RPMI7951 (cell line): ENCODE data around the gene KAZALD1. TPM values are rescaled to one million over a fixed set of nuclear protein-coding genes. Genes with fewer than 3 reads are reported as not detected.

Source experiments
- DNase-seq: peaks from one replicate; pipeline ENCODE4 v3.0.0-alpha.2; 2012; ENCODE audit warnings: low read depth
- total RNA-seq: library from RNA; depleted of rRNA; stranded (reverse); fragments of >200 nt; shearing (Covaris generic); gene quantifications from 2 replicates; pipeline ENCODE4 v1.2.3, GENCODE V29; 2014

KAZALD1 gene
- total RNA-seq, 1 experiment from 2014 or later = 8.1 TPM

DNA sequence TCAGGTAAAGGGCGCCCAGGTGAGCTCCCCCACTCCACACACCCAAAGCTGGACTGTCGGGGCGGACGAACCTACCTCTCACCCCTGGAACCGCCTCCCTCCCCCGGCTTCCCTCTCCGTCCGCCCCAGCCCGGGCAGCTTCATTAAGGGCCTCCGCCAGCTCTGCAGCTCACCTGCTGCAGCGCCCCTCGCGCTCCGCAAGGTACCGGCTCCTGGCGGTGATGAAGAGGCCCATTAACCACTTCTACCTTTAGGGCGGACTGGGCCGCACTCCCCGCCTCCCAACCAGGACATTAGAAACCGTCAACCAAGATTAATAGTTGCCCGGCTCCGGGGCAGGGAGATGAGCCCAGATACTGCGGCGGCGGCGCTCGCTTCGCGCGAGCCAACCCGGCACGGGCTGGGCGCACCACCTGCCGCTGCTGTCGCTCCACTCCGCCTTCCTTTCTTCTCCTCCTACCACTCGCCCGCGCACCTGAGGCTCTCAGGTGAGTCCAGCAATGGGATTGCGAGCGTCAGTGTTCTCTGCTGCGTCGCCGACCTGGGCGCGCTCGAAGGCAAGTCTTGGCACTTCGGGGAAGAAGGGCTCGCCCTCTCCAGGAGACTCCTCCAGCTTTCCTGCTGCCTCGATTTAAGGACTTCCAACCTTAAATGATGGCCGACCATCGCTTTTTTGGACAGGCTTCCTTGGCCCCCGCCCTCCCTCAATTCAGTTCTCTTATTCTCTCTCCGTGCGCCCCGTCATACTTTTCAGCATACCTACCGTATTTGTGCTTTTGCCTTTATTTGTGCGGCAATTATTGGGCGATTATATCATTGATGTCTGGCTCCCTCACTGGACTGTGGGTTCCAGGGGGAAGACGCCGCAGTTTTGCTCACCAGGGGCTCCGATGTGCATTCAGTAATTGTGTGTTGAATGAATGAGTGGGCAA lies 13.6 kb upstream of the KAZALD1 start:
- DNase-seq = no peak

GRCh38 chr10:101050208-101051069 lies 11.3 kb upstream of the KAZALD1 start:
- peak; percentile 36 for DNase-seq

DNA sequence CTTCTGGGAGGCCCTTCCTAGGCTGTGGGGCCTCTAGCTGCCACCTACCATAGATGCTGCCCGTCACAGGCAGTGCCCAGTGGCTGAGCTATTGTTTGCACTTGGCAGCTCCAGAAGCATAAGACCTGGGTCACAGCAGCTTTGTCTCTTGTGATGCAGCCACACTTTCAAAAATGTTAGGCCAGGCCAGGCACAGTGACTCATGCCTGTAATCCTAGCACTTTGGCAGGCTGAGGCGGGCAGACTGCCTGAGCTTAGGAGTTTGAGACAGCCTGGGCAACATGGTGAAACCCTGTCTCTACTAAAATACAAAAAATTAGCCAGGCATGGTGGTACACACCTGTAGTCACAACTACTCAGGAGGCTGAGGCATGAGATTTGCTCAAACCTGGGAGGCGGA lies 9.5 kb upstream of the KAZALD1 start:
- DNase-seq = peak; percentile 75

- DNase-seq = no peak
Measured at GRCh38 chr10:101053516-101053915, 8.3 kb upstream of the KAZALD1 start.

- DNase-seq = no peak
Measured at GRCh38 chr10:101054351-101054750, 7.4 kb upstream of the KAZALD1 start.

DNA sequence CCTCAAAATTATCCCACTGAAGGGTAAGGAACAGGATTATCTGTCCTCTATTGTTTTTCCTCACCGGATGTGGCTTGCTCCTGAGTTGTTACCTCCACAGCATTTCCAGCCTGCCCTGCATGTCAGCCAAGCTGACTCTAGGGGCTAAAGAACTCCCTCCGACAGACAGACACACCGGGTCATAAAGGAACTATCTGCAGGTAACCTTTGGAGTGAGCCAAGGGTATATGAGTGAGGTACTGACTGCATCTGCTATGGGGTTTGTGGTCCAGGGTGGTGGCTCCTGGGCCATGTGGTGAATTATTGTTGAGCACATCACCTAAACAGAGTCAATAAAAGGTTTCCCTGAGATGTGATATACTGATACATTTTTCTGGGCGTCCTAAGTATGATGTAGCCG lies 6.9 kb upstream of the KAZALD1 start:
- DNase-seq = no peak

GRCh38 chr10:101055411-101055810 lies 6.4 kb upstream of the KAZALD1 start:
- DNase-seq = no peak

- no peak for DNase-seq
Measured at GRCh38 chr10:101056365-101057151, 5.2 kb upstream of the KAZALD1 start.

DNA sequence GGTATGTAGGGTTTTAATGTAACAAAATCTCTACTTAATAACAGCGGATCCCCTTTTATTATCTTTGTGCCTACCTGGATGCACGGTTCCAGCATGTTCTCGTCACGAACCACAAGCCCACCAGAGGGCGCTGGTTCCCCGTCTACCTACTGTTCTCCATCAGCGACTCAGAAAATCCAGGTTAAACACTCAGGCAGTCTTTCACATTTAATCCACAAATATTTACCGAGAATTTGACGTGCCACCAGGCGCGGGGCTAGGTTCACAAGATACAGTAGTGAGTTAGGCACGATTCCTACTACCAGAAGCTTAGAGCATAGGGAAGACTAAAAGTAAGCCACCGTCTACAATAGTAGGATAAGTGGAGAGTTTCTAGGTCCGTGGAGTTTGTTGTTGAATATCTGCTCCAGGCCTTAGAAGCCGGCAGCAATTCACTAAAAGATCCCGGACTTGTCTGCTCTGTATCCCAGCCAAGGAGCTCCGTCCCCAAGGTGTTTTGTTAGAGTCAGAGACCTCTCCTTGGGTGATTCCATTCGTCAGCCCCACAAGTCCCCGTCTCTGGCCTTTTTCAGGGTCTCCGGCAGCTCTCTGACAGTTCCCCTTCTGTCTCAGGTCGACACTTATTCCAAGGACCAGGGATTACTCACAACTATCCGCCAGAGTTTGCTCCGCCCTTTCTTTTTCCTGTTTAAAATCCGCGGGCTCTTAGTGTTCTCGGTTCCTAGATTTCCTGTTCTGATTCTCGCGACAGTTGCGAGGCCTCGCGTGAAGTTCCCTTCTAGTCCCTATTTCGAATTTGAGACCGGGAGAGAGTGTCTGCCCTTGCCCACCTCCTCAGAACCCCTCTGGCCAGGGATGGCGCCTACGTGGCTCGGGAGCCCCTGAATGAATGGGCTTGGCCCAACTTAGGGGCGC lies 1.5 kb upstream of the KAZALD1 start:
- DNase-seq = peak; percentile 93

DNA sequence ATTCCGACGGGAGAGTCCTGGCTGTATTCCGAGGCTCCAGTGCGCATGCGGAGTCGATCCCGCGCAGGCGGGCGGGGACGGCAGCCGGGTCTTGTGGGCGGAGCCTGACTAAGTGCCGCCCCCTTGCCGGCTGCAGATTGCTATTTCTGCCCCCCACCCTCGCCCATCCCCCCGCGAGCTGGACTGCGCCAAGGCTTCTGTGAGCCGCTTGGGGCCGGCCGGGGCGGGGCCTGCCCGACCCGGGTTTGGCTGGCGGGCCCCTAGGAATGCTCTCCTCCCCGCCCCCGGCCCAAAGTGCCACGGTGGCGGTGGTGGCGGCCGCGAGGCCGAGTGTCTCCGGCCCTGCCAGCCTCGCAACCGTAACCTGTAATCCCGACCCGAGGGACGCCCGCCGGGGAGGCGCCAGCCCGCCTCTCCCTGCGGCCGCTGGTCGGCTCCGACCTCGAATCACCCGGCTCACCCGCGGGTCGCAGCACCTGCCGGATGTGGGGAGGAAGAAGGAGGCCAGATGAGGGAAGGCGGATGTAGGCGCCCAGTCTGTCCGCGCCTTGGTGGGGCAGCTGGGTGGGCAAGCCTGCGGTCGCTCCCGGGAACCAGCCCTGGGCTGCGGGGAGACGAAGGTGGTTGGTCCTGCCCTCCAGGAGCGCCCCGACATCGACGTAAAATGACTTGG lies 702 bp upstream of the KAZALD1 start:
- DNase-seq = peak; percentile 89

DNA sequence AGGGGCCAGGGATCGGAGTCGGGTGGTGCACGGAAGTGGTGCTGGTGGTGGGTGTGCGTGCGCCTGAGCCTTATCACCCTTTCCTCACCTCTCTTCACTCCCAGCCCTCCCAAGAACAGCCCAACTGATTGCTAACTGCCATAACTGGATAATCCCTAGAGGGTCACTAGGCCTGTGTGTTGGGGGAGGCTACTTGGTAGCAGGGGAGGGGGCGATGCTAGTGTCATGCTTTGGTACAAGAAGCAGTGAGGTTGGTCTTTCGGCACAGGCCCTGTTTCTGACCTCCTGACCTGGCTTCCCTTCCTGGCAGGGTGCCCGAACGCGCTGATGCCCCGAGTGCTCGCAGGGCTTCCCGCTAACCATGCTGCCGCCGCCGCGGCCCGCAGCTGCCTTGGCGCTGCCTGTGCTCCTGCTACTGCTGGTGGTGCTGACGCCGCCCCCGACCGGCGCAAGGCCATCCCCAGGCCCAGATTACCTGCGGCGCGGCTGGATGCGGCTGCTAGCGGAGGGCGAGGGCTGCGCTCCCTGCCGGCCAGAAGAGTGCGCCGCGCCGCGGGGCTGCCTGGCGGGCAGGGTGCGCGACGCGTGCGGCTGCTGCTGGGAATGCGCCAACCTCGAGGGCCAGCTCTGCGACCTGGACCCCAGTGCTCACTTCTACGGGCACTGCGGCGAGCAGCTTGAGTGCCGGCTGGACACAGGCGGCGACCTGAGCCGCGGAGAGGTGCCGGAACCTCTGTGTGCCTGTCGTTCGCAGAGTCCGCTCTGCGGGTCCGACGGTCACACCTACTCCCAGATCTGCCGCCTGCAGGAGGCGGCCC lies 652 bp downstream of the KAZALD1 start:
- no peak for DNase-seq

- no peak for DNase-seq
Measured at GRCh38 chr10:101063050-101063525, 1.3 kb downstream of the KAZALD1 start.

DNA sequence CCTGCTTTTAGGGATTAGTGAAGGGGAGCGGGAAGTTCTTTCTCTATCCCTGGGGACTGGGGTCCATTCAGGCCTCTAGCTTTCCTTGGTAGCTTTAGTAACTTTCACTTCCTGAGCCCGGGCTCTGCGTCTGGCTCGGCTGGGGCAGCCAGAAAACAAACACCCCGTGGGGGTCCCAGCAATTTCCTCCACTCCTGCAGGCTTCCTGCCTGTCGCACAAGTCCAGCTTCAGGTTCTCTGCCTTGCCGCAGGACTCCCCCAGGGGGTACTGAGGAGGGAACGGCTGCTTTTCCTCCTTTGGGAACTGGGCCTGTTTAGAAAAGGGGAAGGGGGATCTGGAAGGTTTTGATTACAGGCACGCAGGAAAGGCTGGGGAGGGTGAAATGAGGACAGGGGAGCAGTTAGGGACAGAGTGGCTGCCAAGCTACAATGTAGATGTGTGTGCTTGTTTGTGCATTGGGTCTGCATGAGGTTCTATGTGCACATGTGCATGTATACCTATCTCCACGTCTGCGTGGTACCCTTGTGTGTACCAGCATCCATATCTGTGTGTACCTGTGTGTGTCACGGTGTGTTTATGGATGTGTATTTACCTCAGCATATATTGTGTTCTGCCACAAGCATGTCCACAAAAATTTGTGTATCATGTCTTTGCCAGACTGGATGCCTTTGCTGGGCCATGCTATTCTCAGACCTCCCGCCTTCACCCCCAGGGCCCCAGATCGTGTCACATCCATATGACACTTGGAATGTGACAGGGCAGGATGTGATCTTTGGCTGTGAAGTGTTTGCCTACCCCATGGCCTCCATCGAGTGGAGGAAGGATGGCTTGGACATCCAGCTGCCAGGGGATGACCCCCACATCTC lies 2.0 kb downstream of the KAZALD1 start:
- DNase-seq = no peak

DNA sequence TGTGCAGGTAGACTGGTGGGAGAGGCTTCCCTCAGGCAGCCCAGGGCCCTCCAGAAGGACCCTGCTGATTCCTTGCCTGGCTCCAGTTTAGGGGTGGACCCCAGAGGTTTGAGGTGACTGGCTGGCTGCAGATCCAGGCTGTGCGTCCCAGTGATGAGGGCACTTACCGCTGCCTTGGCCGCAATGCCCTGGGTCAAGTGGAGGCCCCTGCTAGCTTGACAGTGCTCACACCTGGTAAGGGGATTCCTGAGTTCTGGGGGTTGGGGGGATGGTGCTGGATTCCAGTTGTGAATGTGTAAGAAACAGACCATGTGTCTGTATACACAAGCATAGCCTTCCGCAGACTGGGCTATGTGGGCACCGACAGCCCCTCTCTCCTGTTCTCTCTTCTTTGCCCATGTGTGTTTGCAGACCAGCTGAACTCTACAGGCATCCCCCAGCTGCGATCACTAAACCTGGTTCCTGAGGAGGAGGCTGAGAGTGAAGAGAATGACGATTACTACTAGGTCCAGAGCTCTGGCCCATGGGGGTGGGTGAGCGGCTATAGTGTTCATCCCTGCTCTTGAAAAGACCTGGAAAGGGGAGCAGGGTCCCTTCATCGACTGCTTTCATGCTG lies 2.7 kb downstream of the KAZALD1 start:
- no peak for DNase-seq

- peak; percentile 74 for DNase-seq
Measured at GRCh38 chr10:101065481-101066145, 3.8 kb downstream of the KAZALD1 start.

GRCh38 chr10:101066146-101066895 lies 4.5 kb downstream of the KAZALD1 start:
- DNase-seq = peak; percentile 91
